Prostate gland (tissue), 2 donors: ENCODE data around the gene TRMT13.

Experiments used
- POLR2A ChIP-seq: fragments of 450-650 bp; IDR thresholded peaks from one replicate; pipeline ENCODE4 v1.6.1; 2016; ENCODE audit warnings: antibody characterized with exemption, mild to moderate bottlenecking
- POLR2AphosphoS5 ChIP-seq: sonication (generic); formaldehyde crosslinking; IDR thresholded peaks from one replicate; pipeline ENCODE4 v1.6.1; 2017; ENCODE audit warnings: antibody characterized with exemption
- TF ChIP-seq, protein P1 (sequence below), 4 experiments: fragments of 200-600 bp in 2 of 4; fragments of 450-650 bp in 2 of 4; sonication (generic) in 2 of 4; IDR thresholded peaks; 1 replicate in 3 of 4; 2 replicates in 1 of 4; pipeline ENCODE4 v1.5.1; 2016 to 2019; ENCODE audit warnings: antibody characterized with exemption in 4 of 4, mild to moderate bottlenecking in 2 of 4, moderate library complexity in 2 of 4

DNA sequence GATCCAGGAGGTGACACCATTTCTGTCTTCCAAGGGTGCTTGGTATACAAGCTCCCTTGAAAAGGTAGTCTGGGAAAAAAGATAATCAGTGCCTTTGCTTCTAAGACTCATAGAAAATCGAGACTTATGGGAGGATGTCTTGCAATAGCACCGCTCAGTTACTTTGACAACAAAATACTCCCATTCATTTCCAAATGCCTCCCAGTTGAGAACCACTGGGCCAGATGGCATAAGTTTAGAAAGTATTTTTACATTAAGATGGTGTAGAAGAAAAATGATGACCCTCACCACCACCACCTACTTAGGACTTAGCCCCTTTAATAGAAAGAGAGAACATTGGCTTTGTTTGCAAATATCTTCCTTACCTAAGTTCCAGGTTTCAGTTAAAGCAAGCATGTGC lies 4.6 kb downstream of the TRMT13 start:
- TF ChIP-seq, protein P1, sequence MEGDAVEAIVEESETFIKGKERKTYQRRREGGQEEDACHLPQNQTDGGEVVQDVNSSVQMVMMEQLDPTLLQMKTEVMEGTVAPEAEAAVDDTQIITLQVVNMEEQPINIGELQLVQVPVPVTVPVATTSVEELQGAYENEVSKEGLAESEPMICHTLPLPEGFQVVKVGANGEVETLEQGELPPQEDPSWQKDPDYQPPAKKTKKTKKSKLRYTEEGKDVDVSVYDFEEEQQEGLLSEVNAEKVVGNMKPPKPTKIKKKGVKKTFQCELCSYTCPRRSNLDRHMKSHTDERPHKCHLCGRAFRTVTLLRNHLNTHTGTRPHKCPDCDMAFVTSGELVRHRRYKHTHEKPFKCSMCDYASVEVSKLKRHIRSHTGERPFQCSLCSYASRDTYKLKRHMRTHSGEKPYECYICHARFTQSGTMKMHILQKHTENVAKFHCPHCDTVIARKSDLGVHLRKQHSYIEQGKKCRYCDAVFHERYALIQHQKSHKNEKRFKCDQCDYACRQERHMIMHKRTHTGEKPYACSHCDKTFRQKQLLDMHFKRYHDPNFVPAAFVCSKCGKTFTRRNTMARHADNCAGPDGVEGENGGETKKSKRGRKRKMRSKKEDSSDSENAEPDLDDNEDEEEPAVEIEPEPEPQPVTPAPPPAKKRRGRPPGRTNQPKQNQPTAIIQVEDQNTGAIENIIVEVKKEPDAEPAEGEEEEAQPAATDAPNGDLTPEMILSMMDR (IDR thresholded peaks at IDR 0.05): no peak
- TF ChIP-seq POLR2A: no peak
- TF ChIP-seq POLR2AphosphoS5: no peak
